Nucleus accumbens (tissue), 56 donors: Measurements from ENCODE around the gene OPCML.

Experiments
- DNase-seq, 56 donors: peaks; one replicate each; lab custom pipeline; 2025; lab: John Stamatoyannopoulos, UW

OPCML gene

DNA sequence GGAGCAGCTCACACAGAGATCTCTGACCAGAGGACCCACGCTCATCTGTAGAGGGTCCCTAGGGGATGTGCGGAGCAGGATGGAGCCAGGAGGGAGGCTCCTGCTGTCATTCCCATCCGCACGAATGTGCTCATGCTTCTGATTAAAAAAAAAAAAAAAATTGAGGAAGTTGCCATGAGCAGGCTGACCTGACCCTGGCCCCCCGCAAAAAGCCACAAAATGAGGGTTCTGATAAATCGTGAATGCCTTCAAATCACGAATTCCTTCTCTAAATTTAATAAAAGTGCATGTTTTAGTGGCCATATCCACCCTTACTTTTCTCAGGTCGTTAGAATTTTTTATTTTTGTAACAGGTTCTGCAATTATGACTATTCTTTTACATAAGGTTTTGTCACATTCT lies 378.2 kb downstream of the OPCML start:
- no peak for DNase-seq

DNA sequence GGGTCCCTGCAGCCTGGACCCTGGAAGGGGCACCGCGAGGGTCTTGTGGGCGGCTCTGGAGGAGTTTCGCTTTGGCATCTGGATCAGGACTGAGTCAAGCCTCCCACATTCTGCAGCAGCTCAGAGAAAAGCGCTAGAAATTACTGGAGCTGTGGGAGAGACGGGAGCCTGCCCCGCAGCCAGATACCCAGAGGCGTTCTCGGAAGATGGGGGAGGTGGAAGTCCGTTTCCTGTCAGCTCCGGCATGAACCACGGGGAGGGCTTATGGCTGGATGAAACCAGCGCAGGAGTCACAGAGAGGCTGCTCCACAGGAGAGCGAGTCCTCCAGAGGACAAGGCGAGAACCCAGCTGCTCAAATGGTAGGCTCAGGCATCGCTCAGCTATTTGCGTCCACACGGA lies 379.3 kb downstream of the OPCML start:
- peak in 17 of 56 donors; percentile 2 to 61 (median 17) for DNase-seq

GRCh38 chr11:133149698-133150097 lies 382.6 kb downstream of the OPCML start:
- DNase-seq = no peak

- no peak for DNase-seq
Measured at GRCh38 chr11:133147625-133148024, 384.7 kb downstream of the OPCML start.

DNA sequence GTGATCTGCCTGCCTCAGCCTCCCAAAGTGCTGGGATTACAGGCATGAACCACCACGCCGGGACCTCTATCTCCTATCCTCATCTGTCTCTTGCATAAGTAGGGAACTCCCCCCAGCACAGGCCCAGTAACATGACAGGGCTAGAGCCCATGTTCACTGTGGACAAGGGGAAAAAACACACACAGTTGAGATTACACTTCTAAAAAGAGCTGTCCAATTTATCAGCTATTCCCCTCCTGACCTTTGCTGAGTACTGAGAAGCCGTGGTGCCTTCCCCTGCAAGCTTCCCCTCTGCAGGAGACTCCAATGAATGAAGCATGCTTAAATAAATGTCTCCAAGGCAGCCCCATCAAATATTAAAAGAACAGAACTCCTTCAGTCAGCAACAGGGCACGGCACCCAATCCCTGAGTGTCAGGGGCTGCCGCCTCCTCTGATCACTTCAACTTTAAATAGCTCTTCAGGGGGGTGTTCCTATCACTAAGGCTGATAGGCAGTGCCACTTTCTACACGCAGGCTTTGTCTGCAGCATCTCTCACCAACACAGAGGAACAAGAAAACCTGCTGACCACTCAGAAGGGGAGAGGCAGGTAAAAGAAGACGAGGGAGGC lies 385.5 kb downstream of the OPCML start:
- peak in 11 of 56 donors; percentile 5 to 54 (median 32) for DNase-seq

- peak in 6 of 56 donors; percentile 8 to 26 (median 12) for DNase-seq
Measured at GRCh38 chr11:133137939-133138338, 394.4 kb downstream of the OPCML start.

DNA sequence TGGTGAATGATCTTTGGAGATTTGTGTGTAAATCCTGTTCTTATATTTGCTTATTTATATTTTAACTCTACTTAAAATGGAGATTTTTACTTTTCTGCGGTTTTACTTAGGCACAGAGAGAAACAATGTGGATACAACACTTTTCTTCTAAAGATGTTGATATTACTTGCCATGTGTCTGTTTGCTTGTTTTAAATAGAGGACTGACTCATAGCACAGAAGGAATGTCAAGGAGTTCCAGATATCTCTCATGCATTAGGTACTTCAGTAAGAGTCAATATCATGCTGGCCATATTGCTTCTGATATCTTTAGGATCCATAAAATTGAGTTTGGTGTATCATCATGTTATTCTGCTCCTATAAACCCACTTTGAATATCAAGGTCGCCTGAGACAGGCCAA lies 395.0 kb downstream of the OPCML start:
- DNase-seq = no peak

- DNase-seq = no peak
Measured at GRCh38 chr11:133136376-133136775, 395.9 kb downstream of the OPCML start.

DNA sequence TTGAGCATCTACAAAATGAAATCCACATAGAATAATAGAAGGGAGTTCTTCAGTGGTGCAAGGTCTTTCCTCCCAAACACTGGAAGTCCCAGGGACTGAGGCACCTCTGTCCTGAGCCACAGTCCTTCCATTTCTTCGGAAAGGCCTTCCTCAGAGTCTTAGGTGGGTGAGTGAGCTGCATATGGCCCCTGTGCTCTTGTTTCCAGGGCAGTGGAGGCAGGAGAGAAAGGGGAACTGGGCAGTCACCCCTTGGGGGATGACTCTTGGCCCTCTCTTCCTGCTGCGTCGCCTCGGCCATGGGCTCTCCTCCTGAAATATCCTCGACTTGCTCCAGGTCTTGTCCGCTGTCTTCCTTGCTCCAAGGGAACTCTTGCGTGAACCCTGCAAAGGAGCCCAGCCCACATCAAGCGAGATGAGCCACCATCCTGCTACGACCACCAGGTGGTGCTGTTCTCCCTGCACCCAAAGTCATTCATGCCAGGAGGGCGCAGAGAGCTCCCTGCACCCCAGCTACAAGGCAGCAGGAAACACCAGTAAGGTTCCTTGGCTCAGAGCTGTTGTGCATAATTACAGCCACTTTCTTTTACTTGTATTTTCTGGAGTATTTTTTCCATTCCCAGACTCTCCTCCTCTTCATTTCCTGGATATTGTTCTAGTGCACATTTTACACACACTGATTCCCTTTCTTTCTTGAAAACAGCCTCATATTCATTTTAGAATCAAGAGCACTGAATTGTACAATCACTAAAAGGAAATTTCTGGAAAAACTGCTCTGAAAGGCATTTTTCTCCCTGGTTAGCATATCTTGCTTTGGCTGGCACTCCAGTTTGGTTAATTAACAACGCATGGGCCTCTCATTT lies 397.8 kb downstream of the OPCML start:
- DNase-seq = peak in 45 of 56 donors; percentile 3 to 81 (median 33)

DNA sequence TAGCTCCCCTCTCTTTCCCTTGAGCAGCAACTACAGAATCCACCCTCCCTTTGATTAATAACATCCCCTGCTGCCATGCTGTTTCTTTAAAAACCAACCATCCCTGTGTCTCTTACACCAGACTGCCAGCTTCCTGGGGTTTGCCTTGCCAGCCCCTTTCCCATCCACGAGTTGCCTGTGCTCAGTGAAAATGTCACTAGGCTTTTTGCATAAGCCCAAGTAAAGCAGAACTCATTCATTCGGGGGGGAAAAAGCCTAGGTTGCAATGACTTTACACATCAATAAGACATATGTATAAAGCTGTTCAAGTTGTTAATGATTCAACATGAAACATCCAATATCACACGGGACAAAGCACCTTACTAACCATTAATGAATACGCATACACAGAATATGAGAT lies 398.7 kb downstream of the OPCML start:
- no peak for DNase-seq

DNA sequence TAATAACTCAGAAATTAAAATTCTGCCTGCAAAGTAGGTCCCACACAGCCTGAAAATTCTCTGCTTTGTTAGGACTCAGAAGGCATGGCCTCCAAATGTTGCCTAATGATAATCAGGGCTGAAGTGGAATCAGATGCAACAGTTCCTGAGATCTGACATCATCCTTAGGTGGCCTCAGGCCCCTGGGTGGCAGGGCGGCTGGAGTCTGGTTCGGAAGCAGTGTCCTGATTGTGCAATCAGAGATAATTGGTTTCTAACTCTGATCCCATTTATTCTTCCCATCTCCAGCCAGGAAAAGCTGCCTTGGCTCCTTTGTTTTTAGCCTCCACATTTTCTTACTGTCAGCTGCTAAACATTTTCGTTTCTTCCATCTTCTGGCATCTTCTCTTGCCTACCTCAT lies 399.3 kb downstream of the OPCML start:
- DNase-seq = no peak

- DNase-seq = no peak
Measured at GRCh38 chr11:133127741-133128140, 404.6 kb downstream of the OPCML start.

- no peak for DNase-seq
Measured at GRCh38 chr11:133123796-133124195, 408.5 kb downstream of the OPCML start.

GRCh38 chr11:133123366-133123765 lies 408.9 kb downstream of the OPCML start:
- no peak for DNase-seq

- DNase-seq = no peak
Measured at GRCh38 chr11:133122256-133122655, 410.0 kb downstream of the OPCML start.

- peak in 13 of 56 donors; percentile 4 to 55 (median 11) for DNase-seq
Measured at GRCh38 chr11:133118563-133119268, 413.6 kb downstream of the OPCML start.

GRCh38 chr11:133115099-133115498 lies 417.2 kb downstream of the OPCML start:
- no peak for DNase-seq

DNA sequence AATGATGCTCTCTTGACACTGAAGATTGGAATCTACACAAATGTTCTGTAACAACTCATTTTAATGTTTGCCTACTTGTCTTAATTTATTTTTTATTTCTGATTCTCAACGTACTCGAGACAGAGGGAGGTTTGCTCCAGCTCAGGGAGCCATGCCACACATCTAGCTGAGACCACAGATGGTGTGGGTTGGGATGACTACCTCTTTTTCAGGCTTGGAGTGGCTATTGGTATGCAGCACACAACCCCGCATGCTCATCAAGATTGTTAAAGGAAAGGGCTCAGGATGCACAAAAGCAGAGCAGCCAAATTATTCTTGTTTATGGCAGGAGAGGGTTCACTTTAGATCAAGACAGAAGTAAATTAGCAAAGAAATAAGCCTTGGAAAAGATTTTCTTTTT lies 424.5 kb downstream of the OPCML start:
- DNase-seq = no peak

- DNase-seq = no peak
Measured at GRCh38 chr11:133107136-133107535, 425.2 kb downstream of the OPCML start.

DNA sequence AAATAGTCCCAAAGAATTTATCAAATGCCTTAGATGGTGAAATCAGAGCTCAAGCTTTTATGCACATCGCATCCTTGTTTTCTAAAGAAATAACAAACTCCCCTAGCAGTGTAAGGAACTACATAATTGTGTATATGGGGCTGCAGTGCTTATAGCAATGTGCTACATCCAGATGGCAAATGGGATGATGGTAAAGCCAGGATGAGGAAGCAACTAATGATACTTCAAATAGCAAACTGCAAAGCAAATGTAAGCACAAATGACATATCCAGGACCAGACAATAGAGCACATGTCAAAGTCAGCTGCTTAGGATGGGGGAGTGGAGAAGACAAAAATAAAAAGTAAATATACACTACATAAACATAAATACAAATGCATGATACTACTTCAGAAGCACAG lies 425.9 kb downstream of the OPCML start:
- DNase-seq = no peak

DNA sequence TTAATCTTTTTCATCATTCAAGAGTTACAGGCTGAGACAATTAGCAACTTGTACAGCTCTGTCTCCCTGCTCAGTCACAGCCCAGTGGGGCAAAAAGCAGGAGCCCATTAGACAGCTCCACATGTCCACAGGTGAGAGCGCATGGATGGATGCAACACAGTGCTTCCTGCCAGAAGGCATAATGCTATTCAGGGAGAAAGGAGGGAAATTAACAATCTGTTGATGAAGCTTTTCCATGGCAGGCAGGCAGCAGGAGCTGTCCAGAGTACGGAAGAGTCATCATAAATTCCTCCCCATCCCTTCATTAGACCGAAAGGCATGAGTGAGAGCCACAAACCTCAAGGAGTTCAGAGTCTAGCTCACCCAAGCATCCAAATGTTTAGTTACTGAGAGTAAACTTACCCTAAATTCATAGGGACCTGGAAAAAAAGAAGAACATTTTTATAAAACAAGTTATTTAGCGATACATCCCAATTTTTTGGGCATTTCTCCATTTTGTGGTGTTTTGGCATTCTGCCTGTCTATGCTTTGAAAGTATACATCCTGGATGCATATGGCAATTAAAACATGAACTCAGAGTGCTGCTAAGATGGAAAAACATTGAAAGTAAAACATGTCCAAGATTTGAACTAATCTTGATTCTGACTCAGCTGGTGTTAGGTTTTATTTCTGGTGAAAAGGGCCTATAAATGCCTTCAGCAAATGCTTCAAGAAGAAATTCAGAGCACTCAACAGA lies 428.1 kb downstream of the OPCML start:
- no peak for DNase-seq
